Measurements from ENCODE around the gene ABCA6.

Gene ABCA6

GRCh38 chr17:69047368-69048263 lies 94.1 kb downstream of the ABCA6 start:
- peak; percentile 18 for DNase-seq (ENCODE audit: low read depth)

- DNase-seq (ENCODE audit: low read depth): no peak
Measured at GRCh38 chr17:69046121-69046807, 95.4 kb downstream of the ABCA6 start.

GRCh38 chr17:69045646-69046045 lies 96.0 kb downstream of the ABCA6 start:
- DNase-seq (ENCODE audit: low read depth): no peak

- DNase-seq (ENCODE audit: low read depth): no peak
Measured at GRCh38 chr17:69044371-69044770, 97.3 kb downstream of the ABCA6 start.

- no peak for DNase-seq (ENCODE audit: low read depth)
Measured at GRCh38 chr17:69043098-69043734, 98.5 kb downstream of the ABCA6 start.

- no peak for DNase-seq (ENCODE audit: low read depth)
Measured at GRCh38 chr17:69042308-69042707, 99.4 kb downstream of the ABCA6 start.

- no peak for DNase-seq (ENCODE audit: low read depth)
Measured at GRCh38 chr17:69031839-69032238, 109.9 kb downstream of the ABCA6 start.

- DNase-seq (ENCODE audit: low read depth): no peak
Measured at GRCh38 chr17:69030169-69030568, 111.5 kb downstream of the ABCA6 start.

All from HS-5 (cell line).